Stimulated activated effector memory CD8-positive, alpha-beta T cell treated with anti-CD3 and anti-CD28 coated beads, Interleukin-12 subunit alpha, Interleukin-12 subunit beta, amount 100 ng/mL, for 72 hours (primary cell): Measurements from ENCODE around the gene CAB39L.

Experiments
- ATAC-seq: fragments of 150-1000 bp; cut with Tn5 transposase; 2 replicates; pipeline ENCODE4 v1.10.0; 2021
- DNase-seq, 2 donors: peaks; one replicate each; pipeline ENCODE4 v3.0.0; 2021 to 2022; ENCODE audit warnings: low spot score in 2 of 2
- H3K27ac Mint-ChIP-seq: one replicate; pipeline ENCODE4 v1.8.0; 2022; ENCODE audit warnings: mild to moderate bottlenecking, mixed read lengths
- H3K36me3 Mint-ChIP-seq: one replicate; pipeline ENCODE4 v1.8.0; 2022; ENCODE audit warnings: mild to moderate bottlenecking, mixed read lengths
- H3K4me1 Mint-ChIP-seq: one replicate; pipeline ENCODE4 v1.8.0; 2022; ENCODE audit warnings: mixed read lengths
- H3K4me3 Mint-ChIP-seq: one replicate; pipeline ENCODE4 v1.8.0; 2022; ENCODE audit warnings: mild to moderate bottlenecking, mixed read lengths
- H3K9me3 Mint-ChIP-seq: one replicate; pipeline ENCODE4 v1.8.0; 2022; ENCODE audit warnings: mixed read lengths

Gene CAB39L

DNA sequence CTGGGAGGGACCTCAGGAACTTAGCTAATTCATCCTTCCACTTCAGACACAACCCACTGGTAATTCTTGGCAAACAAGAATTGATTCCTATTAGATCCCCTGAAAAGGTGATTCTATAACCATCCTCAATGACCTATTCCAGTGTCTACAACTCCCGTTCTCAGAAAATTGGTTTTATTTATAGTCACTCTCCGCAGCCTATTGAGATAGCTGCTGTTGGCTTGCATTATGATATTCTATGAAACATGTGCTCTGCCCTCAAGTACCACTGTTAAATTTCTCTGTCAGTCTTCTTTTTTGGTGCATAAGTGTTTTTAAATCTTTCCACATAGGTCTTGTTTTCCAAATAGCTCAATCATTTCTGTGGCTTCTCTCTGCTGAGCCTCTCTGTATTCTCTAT is 121.2 kb downstream of the CAB39L start:
- Mint-ChIP-seq H3K36me3 (no peaks in the 10 kb centered on the region), H3K4me1 (peaks cover 6% of the 10 kb centered on the region), H3K27ac (no peak overlapping the region), H3K4me3 (no peak overlapping the region), H3K9me3 (no peaks in the 10 kb centered on the region)
- ATAC-seq: no peak
- DNase-seq: no peak

GRCh38 chr13:49320975-49321374 is 122.9 kb downstream of the CAB39L start:
- H3K9me3 Mint-ChIP-seq: no peaks in the 10 kb centered on the region
- H3K36me3 Mint-ChIP-seq: no peaks in the 10 kb centered on the region
- peaks cover 6% of the 10 kb centered on the region for H3K4me1 Mint-ChIP-seq
- H3K4me3 Mint-ChIP-seq: no peak overlapping the region
- ATAC-seq (no peak), DNase-seq (no peak)
- H3K27ac Mint-ChIP-seq: peak overlapping the region; percentile 38

GRCh38 chr13:49319951-49320350 is 123.9 kb downstream of the CAB39L start:
- Mint-ChIP-seq H3K9me3 (no peaks in the 10 kb centered on the region), H3K27ac (peak overlapping the region; percentile 38), H3K4me3 (no peak overlapping the region), H3K4me1 (peaks cover 6% of the 10 kb centered on the region), H3K36me3 (no peaks in the 10 kb centered on the region)
- DNase-seq (no peak), ATAC-seq (no peak)

DNA sequence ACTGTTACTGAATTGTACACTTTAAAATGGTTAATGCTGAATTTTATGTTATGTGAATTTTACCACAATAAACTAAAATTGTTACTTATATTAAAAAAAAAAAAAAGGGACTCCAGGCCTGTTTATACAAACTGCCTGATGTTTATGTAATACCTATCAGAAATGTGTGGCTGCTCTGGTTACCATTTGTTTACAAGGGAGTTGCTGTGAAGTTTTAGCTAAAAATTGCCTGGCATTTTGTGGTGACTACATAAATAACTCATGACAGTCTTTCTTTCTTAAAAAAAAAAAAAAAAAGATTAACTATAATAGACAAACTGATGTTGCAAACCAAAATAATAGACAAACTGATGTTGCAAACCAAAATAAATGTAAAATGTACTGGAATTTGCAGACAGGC is 124.3 kb downstream of the CAB39L start:
- Mint-ChIP-seq H3K27ac (no peak overlapping the region), H3K9me3 (no peaks in the 10 kb centered on the region), H3K4me1 (peaks cover 6% of the 10 kb centered on the region), H3K36me3 (no peaks in the 10 kb centered on the region), H3K4me3 (no peak overlapping the region)
- DNase-seq: no peak
- no peak for ATAC-seq

- H3K4me3 Mint-ChIP-seq: no peak overlapping the region
- peaks cover 16% of the 10 kb centered on the region for H3K4me1 Mint-ChIP-seq
- no peaks in the 10 kb centered on the region for H3K36me3 Mint-ChIP-seq
- no peaks in the 10 kb centered on the region for H3K9me3 Mint-ChIP-seq
- H3K27ac Mint-ChIP-seq: no peak overlapping the region
- ATAC-seq: no peak
- no peak for DNase-seq
These were observed 127.9 kb downstream of the CAB39L start for GRCh38 chr13:49315756-49316482.

DNA sequence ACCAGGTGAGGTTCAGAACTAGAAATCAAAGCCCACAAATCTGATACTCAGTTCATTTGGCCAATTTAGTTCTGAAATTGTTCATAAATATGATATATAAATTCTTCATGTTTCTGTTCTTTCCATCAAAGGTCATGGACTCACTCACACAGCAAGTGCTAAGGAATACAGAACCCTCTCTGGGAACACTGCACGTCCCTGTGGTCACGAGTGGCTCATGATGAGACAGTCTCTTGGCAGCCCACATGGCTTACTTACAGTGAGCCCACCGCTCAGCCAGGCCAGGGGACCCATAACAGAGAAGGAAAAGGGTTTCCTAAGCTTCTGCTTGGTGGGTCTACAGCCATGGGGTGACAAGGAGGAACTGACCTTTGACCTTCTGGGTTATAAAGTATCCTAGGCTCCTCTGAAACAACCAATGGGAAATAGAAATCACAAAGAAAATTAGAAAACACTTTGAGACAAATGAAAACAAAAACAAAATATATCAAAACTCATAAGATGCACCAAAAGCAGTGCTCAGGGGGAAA is 128.8 kb downstream of the CAB39L start:
- Mint-ChIP-seq H3K4me1 (peaks cover 11% of the 10 kb centered on the region), H3K27ac (no peak overlapping the region), H3K36me3 (peaks cover under 1% of the 10 kb centered on the region), H3K4me3 (no peak overlapping the region), H3K9me3 (no peaks in the 10 kb centered on the region)
- no peak for DNase-seq
- no peak for ATAC-seq

- H3K27ac Mint-ChIP-seq: no peak overlapping the region
- DNase-seq (no peak), ATAC-seq (peak; percentile 84)
- H3K4me3 Mint-ChIP-seq: no peak overlapping the region
- H3K4me1 Mint-ChIP-seq: peaks cover 11% of the 10 kb centered on the region
- no peaks in the 10 kb centered on the region for H3K9me3 Mint-ChIP-seq
- peaks cover 7% of the 10 kb centered on the region for H3K36me3 Mint-ChIP-seq
These were observed 129.5 kb downstream of the CAB39L start for GRCh38 chr13:49314344-49314882.

DNA sequence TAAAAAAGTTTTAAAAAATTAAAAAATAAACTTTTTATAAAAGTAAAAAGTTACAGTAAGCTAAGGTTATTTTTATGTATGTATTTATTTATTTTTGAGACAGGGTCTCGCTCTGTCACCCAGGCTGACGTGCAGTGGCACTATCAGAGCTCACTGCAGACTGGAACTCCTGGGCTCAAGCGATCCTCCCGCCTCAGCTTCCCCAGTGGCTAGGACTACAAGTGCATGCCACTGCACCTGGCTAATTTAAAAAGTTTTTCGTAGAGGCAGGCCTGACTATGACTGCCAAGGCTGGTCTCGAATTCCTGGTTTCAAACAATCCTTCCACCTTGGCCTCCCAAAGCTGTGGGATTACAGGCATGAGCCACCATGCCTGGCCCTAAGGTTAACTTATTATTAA is 132.0 kb downstream of the CAB39L start:
- Mint-ChIP-seq H3K9me3 (no peaks in the 10 kb centered on the region), H3K4me1 (peaks cover 11% of the 10 kb centered on the region), H3K36me3 (peaks cover 7% of the 10 kb centered on the region), H3K27ac (no peak overlapping the region), H3K4me3 (no peak overlapping the region)
- no peak for ATAC-seq
- no peak for DNase-seq

DNA sequence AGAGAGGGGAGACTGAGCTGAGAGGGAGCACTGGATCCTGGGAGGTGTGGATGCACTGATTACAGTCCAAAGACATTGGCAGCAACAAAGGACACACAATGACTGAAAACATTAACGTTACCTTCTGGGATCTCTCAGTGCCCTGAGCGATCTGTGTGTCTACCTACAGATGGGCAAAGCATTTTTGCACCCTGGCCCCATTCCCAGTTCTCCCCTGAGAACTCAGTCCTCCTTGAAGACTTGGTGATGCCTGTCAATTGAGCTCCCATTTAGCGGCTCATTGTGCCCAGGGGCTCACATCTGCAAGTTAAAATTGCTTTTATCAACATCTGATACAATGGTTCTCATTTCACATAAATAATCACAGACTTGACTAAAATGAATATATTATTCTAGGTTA is 133.6 kb downstream of the CAB39L start:
- no peak overlapping the region for H3K27ac Mint-ChIP-seq
- H3K4me1 Mint-ChIP-seq: peaks cover 11% of the 10 kb centered on the region
- no peak for ATAC-seq

GRCh38 chr13:49308921-49309408 is 134.9 kb downstream of the CAB39L start:
- no peak for DNase-seq
- Mint-ChIP-seq H3K4me1 (peaks cover 5% of the 10 kb centered on the region), H3K27ac (no peak overlapping the region), H3K36me3 (peaks cover 7% of the 10 kb centered on the region), H3K9me3 (no peaks in the 10 kb centered on the region), H3K4me3 (no peak overlapping the region)
- ATAC-seq: no peak

More for the DNA sequence above, 133.6 kb downstream of the CAB39L start:
- H3K9me3 Mint-ChIP-seq: no peaks in the 10 kb centered on the region
- peaks cover 7% of the 10 kb centered on the region for H3K36me3 Mint-ChIP-seq
- H3K4me3 Mint-ChIP-seq: no peak overlapping the region
- no peak for DNase-seq

- peaks cover 7% of the 10 kb centered on the region for H3K36me3 Mint-ChIP-seq
- ATAC-seq: no peak
- no peak overlapping the region for H3K4me3 Mint-ChIP-seq
- peaks cover under 1% of the 10 kb centered on the region for H3K4me1 Mint-ChIP-seq
- DNase-seq: no peak
- peak overlapping the region; percentile 8 for H3K27ac Mint-ChIP-seq
- H3K9me3 Mint-ChIP-seq: no peaks in the 10 kb centered on the region
These were observed 135.6 kb downstream of the CAB39L start for GRCh38 chr13:49308097-49308875.

- no peak for DNase-seq
- peaks cover 10% of the 10 kb centered on the region for H3K4me1 Mint-ChIP-seq
- H3K36me3 Mint-ChIP-seq: peaks cover 7% of the 10 kb centered on the region
- no peak overlapping the region for H3K4me3 Mint-ChIP-seq
- H3K27ac Mint-ChIP-seq: peak overlapping the region; percentile 8
- ATAC-seq: no peak
- no peaks in the 10 kb centered on the region for H3K9me3 Mint-ChIP-seq
These were observed 136.5 kb downstream of the CAB39L start for GRCh38 chr13:49307365-49307764.

DNA sequence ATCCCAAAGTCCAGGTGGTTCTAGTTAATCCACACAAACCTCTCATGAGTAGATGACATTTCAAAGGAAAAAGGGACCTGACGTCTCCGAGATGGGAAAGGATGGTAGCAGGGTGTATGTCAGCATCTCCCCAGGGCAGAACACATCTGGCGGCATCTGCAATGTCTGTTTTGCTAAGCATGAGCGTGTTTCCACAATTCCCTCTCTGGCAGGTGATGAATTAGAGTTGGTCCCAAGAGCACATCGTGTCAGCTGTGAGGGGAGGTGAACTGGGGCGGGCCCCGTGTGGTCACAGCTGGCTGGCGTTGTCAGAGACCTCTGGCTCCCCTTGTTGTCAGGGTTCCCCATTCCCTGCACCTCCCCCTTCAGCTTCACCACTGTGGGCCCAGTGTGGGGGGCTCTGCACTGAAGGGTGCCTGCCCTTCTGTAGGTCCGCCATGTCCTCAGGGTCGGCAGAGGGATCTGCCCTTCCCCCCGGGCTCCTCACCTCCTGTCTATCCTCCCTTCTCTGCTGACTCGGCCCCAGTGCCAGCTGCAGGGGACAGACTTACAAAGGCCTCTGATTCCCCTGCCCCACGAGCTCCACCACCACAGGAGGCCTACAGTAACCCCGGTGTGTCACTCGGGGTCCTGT is 138.0 kb downstream of the CAB39L start:
- DNase-seq (peak in 1 of 2 donors; percentile 37), ATAC-seq (no peak)
- Mint-ChIP-seq H3K36me3 (peaks cover 7% of the 10 kb centered on the region), H3K9me3 (no peaks in the 10 kb centered on the region), H3K27ac (no peak overlapping the region), H3K4me3 (no peak overlapping the region), H3K4me1 (peaks cover 24% of the 10 kb centered on the region)

GRCh38 chr13:49304763-49305700 is 138.8 kb downstream of the CAB39L start:
- Mint-ChIP-seq H3K4me1 (peaks cover 25% of the 10 kb centered on the region), H3K27ac (no peak overlapping the region), H3K9me3 (no peaks in the 10 kb centered on the region), H3K36me3 (peaks cover 5% of the 10 kb centered on the region), H3K4me3 (no peak overlapping the region)
- DNase-seq: no peak
- no peak for ATAC-seq
